EH (cell line): ENCODE measurements around the gene RAB30.

Source experiments
- DNase-seq: peaks from one replicate; pipeline ENCODE4 v3.0.0-alpha.2; 2015; ENCODE audit warnings: low read depth

RAB30 gene

GRCh38 chr11:83039566-83039965 lies 32.1 kb downstream of the RAB30 start:
- DNase-seq, result no peak

GRCh38 chr11:83037877-83038276 lies 33.8 kb downstream of the RAB30 start:
- peak; percentile 85 for DNase-seq

GRCh38 chr11:83036701-83037100 lies 35.0 kb downstream of the RAB30 start:
- DNase-seq, result no peak

GRCh38 chr11:83035070-83035854 lies 36.4 kb downstream of the RAB30 start:
- no peak for DNase-seq

- DNase-seq, result no peak
Measured at GRCh38 chr11:83034673-83035014, 37.1 kb downstream of the RAB30 start.

GRCh38 chr11:83033972-83034672 lies 37.6 kb downstream of the RAB30 start:
- DNase-seq, result peak; percentile 92

GRCh38 chr11:83033371-83033770 lies 38.3 kb downstream of the RAB30 start:
- no peak for DNase-seq

- no peak for DNase-seq
Measured at GRCh38 chr11:83031127-83031526, 40.6 kb downstream of the RAB30 start.

- no peak for DNase-seq
Measured at GRCh38 chr11:83027794-83028193, 43.9 kb downstream of the RAB30 start.

- no peak for DNase-seq
Measured at GRCh38 chr11:83027289-83027688, 44.4 kb downstream of the RAB30 start.

- no peak for DNase-seq
Measured at GRCh38 chr11:83026229-83026628, 45.5 kb downstream of the RAB30 start.

GRCh38 chr11:83025267-83025704 lies 46.4 kb downstream of the RAB30 start:
- DNase-seq, result no peak

- DNase-seq, result no peak
Measured at GRCh38 chr11:83024270-83024854, 47.3 kb downstream of the RAB30 start.

GRCh38 chr11:83023410-83023809 lies 48.3 kb downstream of the RAB30 start:
- no peak for DNase-seq

- DNase-seq, result no peak
Measured at GRCh38 chr11:83021780-83022125, 49.9 kb downstream of the RAB30 start.

GRCh38 chr11:83020942-83021779 lies 50.5 kb downstream of the RAB30 start:
- no peak for DNase-seq

GRCh38 chr11:83019888-83020579 lies 51.7 kb downstream of the RAB30 start:
- no peak for DNase-seq

GRCh38 chr11:83014951-83015350 lies 56.7 kb downstream of the RAB30 start:
- DNase-seq, result peak; percentile 58

GRCh38 chr11:83012168-83013067 lies 59.3 kb downstream of the RAB30 start:
- DNase-seq, result no peak

GRCh38 chr11:83011333-83012167 lies 60.1 kb downstream of the RAB30 start:
- DNase-seq, result no peak
